ENCODE measurements around the gene ICOSLG.
"Not testable (repeated sequence)": the region's sequence is repeated elsewhere in the genome, so short reads cannot be mapped to it uniquely, and the experiment has no call there.

ICOSLG gene

DNA sequence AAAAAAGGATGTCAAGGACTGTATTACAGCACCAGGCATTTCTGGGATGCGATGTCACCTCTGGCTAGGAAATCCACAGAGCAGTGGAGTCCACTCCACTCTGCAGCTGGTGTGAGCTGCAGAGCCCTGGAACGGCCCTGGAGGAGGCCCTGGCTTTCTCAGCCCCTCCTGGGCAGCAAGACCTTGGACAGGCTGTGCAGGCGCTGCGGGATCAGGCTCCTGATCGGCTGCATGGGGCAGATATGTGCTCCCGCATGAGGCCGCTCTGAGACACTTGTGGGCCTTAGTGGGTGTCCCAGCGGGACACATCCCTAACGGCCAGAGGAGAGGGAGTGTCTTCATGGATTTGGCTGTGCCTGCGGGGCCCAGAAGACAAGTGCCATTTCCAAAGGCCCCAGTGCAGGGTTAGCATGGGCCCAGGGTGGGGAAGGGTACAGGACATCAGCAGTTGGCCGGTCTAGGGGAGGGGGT lies 14.8 kb upstream of the ICOSLG start:
- no peak for DNase-seq (ENCODE audit: low spot score)
- TF ChIP-seq, protein P1, sequence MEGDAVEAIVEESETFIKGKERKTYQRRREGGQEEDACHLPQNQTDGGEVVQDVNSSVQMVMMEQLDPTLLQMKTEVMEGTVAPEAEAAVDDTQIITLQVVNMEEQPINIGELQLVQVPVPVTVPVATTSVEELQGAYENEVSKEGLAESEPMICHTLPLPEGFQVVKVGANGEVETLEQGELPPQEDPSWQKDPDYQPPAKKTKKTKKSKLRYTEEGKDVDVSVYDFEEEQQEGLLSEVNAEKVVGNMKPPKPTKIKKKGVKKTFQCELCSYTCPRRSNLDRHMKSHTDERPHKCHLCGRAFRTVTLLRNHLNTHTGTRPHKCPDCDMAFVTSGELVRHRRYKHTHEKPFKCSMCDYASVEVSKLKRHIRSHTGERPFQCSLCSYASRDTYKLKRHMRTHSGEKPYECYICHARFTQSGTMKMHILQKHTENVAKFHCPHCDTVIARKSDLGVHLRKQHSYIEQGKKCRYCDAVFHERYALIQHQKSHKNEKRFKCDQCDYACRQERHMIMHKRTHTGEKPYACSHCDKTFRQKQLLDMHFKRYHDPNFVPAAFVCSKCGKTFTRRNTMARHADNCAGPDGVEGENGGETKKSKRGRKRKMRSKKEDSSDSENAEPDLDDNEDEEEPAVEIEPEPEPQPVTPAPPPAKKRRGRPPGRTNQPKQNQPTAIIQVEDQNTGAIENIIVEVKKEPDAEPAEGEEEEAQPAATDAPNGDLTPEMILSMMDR (IDR thresholded peaks at IDR 0.05; ENCODE audit: extremely low read depth, missing control alignments), result no peak

DNA sequence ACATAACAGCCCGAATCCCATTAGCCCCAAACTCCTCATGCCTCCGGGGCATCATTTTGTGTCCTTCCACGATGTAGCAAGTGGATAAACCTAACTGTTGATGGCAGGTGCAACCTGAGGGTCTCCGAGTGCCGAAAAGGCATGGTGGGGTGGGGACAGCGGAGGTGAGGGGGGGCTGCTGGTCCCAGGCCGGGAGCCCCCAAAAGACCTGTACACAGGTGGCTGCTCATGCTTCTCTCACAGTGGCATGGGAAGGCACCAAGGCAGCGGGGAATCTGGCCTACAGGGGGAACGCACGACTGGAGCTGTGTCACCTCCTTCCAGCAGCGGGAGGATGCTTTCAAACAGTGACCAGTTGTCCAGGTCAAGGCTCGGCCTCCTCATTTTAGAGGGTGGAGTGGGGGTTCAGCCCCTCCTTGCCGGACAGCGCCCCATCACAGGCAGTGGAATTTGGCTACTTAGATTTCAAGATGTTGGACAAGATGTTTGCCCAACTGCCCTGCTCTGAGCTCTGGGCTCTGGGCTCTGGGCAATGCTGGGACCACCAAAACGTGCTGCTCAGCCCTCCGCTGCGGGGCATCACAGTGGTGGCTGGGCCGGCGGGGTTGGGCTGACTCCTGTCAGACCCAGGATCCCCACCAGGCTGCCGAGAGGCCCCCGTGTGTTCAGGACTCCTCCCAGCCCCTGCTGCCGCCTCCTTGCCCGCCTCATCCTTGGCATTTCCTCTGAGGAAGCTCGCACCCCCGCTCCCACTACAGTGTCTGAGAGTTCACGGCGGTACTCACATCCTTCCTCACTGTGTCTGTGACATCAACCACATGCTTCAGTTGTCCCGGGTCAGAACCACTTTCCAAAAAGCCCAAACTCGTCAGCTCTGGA lies 13.3 kb upstream of the ICOSLG start:
- no peak for DNase-seq (ENCODE audit: low spot score)
- TF ChIP-seq, protein P1 (IDR thresholded peaks at IDR 0.05; ENCODE audit: extremely low read depth, missing control alignments), result no peak

DNA sequence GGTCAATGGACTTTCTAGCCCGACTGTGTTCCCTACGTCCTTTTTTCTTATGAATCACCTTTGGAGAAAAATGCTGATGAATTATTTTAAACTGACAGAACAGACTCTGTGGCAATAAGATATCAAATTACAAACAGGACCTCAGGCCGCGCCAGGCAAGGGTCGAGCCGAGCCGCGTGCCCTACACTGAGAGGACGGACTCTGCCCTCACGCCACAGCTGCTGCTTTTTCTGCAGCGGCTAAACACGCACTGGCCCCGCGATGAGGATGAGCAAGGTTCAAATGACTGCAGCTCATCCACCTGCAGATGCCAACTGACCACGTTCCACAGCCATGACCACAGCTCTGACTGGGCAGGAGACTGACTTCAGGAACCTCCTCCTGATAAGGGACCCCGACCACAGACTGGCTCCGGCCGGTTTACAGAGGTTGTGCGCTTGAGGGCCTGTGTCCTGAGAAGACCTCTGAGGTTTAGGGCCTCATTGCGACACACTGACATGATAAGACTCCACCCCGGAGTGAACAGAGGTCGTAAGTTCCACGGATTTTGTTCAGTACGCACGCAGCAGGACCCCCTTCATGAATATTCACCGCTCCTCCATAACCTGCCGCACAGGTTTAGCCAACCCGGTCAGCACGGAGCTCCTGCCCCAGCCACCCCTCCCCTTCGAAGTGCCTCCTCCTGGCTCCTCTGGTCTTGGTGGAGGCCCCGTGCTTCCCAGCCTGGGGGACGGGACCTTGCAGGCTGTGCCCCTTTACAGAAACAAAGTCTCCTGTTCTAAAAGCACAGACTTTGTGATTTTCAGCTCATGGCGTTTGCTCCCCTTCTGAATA lies 8.7 kb upstream of the ICOSLG start:
- not testable (repeated sequence) for DNase-seq (ENCODE audit: low spot score)

DNA sequence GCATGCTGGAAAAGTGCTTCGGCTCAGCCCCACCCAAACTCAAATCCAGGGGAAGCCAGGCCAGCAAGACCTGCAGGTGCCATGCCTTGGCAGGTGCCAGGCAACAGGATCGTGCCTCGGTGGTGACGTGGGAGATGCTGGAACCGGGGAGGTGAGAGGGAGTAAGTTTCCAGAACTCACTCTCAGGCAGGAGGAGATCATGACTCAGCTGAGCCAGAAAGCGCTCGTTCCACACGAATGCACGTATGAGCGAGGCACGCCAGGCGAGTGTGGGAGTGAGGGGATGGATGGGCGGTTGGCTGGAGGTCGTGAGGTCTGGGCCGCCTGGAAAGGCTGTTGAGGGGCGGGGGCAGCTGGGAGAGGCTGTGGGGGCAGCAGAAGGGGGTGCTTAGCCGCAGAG lies 7.2 kb upstream of the ICOSLG start:
- not testable (repeated sequence) for DNase-seq (ENCODE audit: low spot score)

DNA sequence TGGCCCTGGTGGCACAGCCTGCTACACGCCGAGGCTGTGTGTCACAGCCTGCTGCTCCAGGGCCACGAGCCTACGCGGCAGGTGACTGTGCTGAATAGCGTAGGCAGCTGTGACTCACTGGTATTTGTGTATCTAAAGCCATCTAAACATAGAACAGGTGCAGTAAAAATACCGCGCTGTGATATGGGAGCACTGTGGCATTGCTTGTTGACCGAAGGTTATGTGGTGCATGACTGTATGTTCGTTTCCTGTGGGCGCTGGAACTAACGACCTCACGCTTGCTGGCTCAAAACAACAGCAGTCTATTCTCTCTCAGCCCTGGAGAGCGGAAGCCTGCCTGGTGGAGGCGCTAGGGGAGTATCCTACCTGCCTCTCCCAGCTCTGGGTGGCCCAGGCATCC lies 3.2 kb upstream of the ICOSLG start:
- DNase-seq (ENCODE audit: low spot score), result not testable (repeated sequence)

DNA sequence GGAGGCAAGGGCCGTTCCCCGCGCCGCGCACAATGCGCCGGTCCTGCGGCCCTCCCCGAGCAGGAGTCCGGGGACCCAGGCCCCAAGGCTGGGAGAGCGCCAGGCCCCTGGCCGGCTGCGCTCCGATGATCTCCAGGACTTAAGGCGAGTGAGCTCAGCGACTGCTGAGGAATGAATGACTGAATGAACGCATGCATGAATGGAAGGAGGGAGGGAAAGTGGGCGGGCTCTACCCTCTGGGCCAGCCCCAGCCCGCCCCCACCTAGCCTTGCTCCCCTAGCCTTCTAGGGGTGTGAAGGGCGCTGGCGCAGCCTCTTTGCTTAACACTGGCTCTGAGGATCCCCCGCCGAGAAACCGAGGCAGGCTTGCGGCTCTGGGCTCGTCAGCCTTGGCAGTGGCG lies 538 bp upstream of the ICOSLG start:
- DNase-seq (ENCODE audit: low spot score), result not testable (repeated sequence)

DNA sequence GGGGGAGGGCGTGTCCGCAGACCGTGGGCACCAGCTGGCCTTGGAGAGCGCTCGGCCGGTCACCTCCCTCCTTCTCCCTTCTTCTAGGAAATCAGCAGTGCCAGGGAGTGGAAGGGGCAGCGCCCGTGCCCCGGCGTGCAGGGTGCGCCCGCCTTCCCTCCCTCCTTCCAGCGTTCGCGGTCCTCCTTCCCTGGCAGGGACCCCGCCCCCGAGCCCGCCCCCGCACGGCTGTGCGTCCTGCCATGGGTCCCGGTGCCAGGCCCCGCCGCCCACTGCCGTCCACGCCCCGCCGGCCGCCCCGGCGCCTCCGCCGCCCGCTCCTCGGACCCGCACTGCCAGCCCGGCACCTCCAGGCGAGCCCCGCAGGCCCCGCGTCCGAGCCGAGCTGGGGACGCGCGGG lies 390 bp downstream of the ICOSLG start:
- not testable (repeated sequence) for DNase-seq (ENCODE audit: low spot score)

DNA sequence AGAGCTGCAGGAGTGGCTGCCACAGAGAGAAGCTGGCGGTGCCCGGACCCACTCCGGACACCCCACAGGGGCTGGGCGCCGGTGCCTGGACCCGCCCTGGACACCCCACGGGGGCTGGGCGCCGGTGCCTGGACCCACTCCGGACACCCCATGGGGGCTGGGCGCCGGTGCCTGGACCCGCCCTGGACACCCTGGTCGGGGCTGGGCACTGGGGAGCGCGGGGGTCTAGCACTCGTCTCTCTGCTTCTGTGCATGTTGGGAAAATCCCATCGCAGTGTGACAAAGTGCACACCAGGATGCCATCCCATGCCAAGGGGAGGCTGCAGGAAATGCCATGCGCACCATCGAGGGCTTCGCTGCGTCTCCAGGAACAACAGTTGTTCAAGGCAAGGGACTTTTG lies 11.2 kb downstream of the ICOSLG start:
- not testable (repeated sequence) for DNase-seq (ENCODE audit: low spot score)

DNA sequence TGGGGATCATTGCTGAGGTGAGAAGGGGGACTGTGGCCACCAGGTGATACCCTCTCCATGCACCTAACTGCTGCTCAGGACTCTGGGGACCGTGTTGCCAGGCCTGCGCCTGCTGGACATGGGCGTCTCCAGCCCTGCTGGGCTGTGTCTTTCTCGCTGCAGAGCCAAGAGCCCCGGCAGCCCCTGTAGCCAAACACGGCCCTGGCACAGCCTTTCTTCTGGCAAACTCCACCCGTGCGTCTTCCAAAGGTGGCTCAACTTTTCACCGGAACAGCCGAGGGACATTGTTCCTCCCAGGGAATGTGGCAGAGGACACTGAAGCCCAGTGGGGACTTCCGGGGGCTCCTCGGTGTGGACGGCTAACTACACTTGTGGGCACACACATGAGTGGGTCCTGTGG lies 12.6 kb downstream of the ICOSLG start:
- DNase-seq (ENCODE audit: low spot score), result not testable (repeated sequence)

DNA sequence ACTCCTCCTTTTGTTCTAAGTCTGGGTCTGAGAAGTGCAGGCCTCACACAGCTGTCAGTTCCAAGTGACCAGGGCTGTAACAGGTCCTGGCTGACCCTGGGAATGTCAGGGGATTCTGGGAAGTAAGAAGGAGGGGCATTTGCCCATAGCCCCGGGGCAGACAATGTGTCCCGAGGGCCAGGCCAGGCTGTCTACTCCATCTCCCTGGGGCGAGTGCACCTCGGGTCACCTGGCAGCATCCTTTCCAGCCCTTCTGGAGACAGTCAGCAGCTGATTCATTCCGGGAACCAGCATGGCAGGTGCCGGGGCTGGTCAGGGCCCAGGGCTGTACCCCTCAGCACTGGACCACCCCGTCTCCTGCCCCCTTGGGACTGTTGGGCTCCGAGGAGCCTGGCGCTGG lies 13.1 kb downstream of the ICOSLG start:
- DNase-seq (ENCODE audit: low spot score), result not testable (repeated sequence)

DNA sequence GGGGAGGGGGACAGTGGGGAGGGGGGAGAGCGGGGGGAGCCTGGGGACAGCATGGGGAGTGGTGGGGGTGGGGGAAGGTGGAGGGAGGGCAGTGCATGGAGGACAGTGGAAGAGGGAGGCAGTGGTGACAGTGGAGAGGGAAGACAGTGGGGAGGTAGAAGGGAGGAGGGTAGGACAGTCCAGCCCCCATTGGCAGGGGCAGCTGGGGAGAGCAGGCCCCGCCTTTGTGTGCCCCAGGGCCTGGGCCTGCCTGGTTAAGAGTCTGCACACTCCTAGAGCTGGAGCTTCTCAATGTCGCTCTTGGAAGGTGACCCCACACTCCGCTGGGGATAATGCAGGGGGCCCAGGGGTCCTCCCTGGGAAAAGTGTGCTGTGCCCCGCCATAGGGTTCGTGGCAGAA lies 15.1 kb downstream of the ICOSLG start:
- DNase-seq (ENCODE audit: low spot score), result not testable (repeated sequence)

DNA sequence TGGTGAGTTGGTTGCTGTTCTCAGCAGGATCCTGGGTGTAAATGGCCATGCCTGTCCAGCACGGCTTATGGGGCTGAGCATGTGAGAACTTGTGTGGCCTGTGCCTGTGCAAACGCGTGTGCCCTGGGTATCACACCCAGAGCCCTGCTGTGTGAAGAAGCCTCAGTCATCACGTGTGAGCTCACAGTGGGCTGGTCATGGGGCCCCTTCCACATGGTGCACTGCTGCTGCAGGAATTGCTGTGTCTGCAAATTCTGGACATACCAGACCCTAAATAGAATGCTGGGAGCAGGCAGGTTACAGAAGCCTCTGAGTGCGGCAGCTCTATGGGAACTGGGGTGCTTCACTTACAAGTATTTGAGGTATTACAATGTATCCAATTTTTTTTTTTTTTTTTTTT lies 17.4 kb downstream of the ICOSLG start:
- not testable (repeated sequence) for DNase-seq (ENCODE audit: low spot score)

DNA sequence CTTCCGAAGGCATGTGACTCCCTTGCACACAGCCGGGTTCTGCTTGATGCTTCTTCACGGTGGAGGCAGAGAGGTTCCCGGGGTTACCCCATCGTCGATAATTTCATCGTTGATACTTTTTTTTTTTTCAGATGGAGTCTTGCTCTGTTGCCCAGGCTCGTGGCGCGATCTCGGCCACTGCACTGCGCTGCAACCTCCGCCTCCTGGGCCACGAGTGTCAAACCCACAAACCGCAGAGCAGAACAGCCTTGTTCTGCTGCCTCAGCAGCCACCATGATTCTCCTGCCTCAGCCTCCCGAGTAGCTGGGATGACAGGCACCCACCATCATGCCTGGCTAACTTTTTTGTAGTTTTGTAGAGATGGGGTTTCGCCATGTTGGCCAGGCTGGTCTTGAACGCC lies 20.1 kb downstream of the ICOSLG start:
- not testable (repeated sequence) for DNase-seq (ENCODE audit: low spot score)

DNA sequence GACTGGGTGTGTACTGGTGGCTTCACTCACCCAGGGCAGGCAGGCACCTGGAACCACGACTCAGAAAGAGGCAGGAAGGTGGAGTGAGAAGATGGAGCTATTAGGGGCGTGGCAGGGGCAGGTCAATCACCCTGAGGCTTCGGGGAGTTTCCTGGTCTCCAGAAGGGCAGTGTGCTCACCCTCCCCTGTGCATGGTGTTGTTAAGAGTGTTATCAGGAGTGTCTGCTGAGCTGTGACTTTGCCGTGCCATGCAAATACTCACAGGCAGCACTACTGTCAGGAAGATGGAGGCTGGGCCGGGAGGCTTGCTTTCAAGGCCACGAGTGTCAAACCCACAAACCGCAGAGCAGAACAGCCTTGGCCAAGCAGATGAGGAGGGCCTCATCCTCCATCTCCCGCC lies 22.3 kb downstream of the ICOSLG start:
- DNase-seq (ENCODE audit: low spot score), result not testable (repeated sequence)

DNA sequence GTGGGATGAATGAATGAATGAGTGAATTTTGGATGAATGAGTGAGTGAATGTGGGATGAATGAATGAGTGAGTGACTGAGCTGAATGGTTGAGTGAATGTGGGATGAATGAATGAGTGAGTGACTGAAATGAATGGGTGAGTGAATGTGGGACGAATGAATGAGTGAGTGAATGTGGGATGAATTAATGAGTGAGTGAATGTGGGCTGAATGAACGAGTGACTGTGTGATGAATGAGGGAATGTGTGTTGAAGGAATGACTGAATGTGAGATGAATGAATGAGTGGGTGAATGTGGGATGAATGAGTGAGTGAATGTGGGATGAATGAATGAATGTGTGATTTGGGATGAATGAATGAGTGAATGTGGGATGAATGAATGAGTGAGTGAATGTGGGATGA lies 28.8 kb downstream of the ICOSLG start:
- DNase-seq (ENCODE audit: low spot score), result not testable (repeated sequence)

DNA sequence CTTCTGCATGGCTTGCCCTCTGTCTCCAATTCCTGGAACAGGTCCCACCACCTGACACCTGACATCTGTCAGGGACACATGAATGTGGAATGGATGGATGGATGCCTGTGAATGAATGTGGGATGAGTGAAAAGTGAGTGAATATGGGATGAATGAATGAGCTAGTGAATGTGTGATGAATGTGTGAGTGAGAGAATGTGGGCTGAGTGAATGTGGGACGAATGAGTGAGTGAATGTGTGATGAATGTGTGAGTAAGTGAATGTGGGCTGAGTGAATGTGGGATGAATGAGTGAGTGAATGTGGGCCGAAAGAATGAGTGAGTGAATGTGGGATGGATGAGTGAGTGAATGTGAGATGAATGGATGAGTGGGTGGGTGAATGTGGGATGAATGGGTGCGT lies 29.2 kb downstream of the ICOSLG start:
- not testable (repeated sequence) for DNase-seq (ENCODE audit: low spot score)

DNA sequence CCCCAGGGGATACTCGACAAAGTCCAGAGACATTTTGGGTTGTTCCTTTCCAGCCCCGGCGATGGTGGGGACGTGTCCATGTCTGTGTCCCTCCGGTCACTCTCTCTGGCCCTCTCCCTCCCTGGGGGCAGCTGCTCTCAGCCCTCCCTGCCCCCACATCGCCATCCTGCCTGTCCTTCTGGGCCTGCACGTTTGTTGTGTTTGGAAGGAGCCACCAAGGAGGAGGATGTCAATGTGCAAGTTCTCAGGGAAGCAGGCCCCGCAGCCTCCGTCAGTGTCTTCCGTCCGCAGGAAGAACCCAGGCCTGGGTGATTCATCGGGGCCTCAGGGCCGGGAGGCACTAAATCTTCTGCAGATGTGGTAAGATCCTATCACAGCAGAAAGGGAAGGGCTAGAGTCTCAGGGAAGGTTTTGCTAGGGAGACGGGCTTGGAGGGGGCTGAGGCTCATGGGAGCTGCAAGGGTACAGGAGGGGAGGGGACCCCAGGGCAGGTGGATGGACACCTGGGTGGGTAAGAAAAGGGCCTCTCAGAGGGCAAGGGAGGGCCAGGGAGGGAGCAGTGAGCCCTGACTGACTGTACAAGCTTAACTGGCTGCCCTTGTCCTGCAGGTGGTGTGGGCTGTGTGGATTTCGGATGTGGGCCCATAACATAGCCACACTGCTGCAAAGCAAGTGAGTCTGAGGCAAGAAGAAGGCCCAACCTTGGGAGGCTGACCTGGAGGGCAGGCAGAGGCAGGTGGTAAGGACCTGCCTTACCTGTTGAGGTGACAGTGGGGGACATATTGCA lies 32.7 kb downstream of the ICOSLG start:
- DNase-seq (ENCODE audit: low spot score), result not testable (repeated sequence)

Data from GM20000 (cell line).